Right kidney (tissue), 1 donor: Measurements from ENCODE around the gene THAP8.
A peak's percentile ranks its signal among the peaks of the same experiment; 100 is the strongest.
"Not testable (repeated sequence)": the region's sequence is repeated elsewhere in the genome, so short reads cannot be mapped to it uniquely, and the experiment has no call there.

Source experiments
- DNase-seq: peaks from one replicate; pipeline ENCODE4 v3.0.0-alpha.2; 2016

THAP8 gene

GRCh38 chr19:36072081-36072480 is 18.0 kb upstream of the THAP8 start:
- DNase-seq, result no peak

DNA sequence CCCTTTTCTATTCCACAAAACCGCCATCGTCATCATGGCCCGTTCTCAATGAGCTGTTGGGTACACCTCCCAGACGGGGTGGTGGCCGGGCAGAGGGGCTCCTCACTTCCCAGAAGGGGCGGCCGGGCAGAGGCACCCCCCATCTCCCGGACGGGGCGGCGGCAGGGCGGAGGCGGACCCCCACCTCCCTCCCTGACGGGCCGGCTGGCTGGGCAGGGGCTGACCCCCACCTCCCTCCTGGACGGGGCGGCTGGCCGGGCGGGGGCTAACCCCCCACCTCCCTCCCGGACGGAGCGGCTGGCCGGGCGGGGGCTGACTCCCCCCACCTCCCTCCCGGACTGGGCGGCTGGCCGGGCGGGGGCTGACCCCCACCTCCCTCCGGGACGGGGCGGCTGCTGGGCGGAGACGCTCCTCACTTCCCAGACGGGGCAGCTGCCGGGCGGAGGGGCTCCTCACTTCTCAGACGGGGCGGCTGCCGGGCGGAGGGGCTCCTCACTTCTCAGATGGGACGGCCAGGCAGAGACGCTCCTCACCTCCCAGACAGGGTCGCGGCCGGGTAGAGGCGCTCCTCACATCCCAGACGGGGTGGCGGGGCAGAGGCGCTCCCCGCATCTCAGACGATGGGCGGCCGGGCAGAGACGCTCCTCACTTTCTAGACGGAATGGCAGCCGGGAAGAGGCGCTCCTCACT is 14.9 kb upstream of the THAP8 start:
- not testable (repeated sequence) for DNase-seq

DNA sequence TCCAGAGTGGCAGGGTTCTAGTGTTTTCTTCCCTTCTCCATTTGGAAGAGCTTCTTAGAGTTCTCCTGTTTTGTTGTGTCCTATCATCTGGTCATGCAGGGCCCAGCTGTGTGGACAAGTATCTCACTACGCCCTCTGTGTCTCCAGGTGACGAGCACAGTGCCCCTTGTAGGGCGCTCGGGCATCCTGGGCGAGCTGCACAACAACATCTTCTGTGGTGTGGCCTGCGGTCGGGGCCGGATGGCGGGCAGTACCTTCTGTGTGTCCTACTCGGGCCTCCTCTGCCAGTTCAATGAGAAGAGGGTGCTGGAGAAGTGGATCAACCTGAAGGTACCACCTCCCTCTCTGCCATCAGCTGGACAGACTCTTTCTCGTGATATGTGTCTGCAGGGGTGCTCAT is 13.6 kb upstream of the THAP8 start:
- DNase-seq, result no peak

DNA sequence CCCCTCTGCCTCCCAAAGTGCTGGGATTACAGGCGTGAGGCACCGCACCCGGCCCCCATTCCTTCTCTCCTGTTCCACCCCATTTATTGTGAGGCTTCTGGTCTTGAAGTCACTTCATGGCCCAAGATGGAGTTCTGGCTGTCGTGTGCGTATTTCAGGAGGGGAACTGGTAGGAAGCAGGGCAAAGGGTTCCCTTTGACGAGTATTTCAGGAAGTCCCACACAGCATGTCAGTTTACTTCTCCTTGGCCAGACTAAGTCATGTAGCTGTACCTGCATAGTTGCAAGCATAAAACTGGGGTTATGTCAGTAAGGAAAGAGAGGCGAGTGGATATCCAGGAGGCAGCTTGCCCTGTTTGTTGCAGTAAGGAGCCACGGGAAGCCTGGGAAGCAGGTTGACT is 10.7 kb upstream of the THAP8 start:
- no peak for DNase-seq

GRCh38 chr19:36061367-36061766 is 7.3 kb upstream of the THAP8 start:
- DNase-seq, result no peak

DNA sequence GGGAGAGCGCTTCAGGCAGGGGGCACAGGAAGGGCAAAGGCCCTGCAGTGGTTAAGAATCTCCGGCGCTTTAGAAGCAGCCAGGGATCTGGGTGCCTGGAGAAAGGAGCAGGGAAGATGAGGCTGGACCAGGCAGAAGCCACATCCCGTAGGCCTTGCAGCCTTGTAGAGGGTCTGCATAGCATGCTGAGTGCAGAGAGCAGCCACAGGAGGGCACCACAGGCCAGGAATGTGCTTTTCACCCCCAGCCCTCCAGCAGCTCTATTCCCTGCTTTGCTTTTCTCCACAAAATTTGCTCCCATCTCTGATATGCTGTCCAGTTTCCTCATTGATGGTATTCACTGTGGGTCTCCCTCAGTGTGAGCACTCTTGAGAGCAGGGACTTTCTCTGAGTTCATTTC is 6.3 kb upstream of the THAP8 start:
- DNase-seq, result no peak

GRCh38 chr19:36059180-36059910 is 5.3 kb upstream of the THAP8 start:
- DNase-seq, result no peak

- no peak for DNase-seq
Observed at GRCh38 chr19:36058481-36059179, 4.5 kb upstream of the THAP8 start.

- DNase-seq, result peak; percentile 99
Observed at GRCh38 chr19:36054733-36055686, 925 bp upstream of the THAP8 start, which contains the start of gene WDR62. TSS of gene WDR62 (plus strand) at chr19:36054897. CDS start at chr19:36054972, 75 bp downstream.

DNA sequence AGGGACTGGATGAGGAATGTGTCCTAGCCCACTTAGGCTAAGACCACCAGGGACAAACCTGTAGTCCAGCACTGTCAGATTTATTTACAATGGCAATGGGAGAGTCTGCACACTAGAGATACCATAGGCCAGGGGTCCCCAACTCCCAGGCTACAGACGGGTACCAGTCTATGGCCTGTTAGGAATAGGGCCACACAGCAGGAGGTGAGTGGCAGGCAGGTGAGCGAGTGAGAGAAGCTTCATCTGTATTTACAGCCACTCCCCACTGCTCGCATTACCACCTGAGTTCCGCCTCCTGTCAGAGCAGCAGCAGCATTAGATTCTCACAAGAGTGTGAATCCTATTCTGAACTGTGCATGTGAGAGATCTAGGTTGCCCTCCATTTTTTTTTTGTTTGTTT is 2.4 kb downstream of the THAP8 start:
- no peak for DNase-seq

GRCh38 chr19:36051236-36051635 is 2.8 kb downstream of the THAP8 start:
- DNase-seq, result no peak

DNA sequence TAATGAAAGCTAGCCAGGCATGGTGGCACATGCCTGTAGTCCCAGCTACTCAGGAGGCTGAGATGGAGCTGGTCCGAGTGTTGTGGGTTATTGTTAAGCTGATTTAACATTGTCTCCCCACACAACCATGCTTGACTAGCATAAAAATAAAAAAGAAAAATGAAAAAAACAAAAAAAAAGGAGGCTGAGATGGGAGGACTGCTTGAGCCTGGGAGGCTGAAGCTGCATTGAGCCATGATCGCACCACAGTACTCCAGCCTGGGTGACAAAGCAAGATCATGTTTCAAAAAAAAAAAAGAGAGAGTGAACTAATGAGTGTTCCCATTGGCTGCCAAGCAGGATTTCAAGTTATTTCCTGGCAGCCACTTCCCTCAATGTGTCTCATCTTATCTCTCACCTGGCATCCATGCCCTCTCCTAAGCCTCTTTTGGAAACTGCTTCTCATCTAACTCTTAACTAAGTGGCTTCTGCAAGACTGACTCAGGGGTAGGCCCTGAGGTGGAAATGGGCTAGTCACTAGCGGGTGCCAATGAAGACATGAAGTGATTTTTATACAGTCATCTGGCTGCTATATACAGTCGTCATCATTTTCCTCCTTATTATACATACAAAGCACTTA is 4.9 kb downstream of the THAP8 start:
- no peak for DNase-seq

GRCh38 chr19:36047835-36048234 is 6.2 kb downstream of the THAP8 start:
- DNase-seq, result no peak

DNA sequence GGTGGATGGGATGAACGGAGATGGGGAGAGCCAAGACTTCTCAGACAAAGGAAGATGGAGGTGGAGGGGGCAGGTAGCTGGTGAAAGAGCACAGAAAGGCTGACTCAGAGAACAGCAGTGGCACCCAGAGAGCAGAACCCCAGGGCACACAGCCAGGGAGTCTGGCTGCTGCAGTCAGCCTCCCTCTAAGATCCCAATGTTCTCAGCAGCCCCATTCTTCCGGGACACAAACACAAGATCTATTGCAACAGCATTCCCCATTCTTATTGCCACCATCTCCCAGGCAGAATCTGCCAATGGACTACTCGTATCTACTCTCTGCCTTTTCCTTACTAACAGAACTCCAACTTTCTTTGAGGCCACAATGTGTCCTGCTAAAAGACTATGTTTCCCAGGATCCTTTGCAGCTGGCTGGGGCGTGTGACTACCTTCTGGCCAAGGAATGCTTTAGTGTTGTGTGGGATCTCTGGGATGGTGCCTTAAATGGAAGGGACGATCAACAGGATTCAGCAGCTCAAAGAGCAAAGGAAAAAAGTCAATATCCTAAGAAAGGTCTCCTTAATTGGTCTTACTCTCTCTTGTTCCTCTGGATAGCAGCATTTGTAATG is 7.5 kb downstream of the THAP8 start:
- DNase-seq, result no peak

- DNase-seq, result no peak
Observed at GRCh38 chr19:36043952-36044351, 10.1 kb downstream of the THAP8 start.

DNA sequence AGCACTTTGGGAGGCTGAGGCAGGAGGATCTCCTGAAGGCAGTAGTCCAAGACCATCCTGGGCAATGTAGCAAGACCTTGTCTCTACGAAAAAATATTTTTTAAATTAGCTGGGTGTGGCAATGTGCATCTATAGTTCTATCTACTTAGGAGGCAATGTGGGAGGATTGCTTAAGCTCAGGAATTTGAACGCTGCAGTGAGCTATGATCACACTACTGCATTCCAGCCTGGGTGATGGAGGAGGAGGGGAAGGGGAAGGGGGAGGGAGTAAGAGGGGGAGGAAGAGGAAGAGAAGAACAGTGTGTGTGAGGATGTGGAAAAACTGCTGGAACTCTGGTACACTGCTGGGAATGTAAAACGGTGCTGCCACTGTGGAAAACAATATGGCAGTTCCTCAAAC is 12.3 kb downstream of the THAP8 start:
- DNase-seq, result no peak

DNA sequence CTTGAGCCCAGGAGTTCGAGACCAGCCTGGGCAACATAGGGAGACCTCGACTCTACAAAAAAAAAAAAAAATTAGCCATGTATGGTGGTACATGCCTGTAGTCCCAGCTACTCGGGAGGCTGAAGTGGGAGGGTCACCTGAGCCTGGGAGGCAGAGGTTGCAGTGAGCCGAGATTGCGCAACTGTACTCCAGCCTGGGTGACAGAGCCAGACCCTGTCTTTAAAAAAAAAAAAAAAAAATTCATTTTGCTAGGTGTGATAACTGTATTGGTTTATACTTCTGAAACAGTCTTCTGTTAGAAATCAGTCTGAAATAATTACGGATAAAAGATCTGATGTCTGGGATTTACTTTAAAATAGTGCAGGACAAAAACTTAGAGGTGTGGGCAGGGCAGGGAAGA is 13.0 kb downstream of the THAP8 start:
- not testable (repeated sequence) for DNase-seq

DNA sequence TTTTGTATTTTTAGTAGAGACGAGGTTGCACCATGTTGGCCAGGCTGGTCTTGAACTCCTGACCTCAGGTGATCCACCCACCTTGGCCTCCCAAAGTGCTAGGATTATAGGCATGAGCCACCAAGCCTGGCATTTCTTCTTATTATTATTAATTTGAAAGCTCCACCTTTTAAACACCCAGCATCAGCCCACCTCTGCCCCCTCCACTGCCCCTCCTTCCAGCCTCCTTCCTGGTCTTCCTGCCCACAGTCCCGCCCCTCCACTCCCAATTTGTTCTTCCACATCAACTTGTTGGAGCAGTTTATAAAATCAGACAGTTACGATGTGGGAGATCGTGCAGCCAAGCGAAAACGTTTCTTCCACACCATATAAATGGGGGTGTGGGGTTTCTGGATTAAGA is 13.6 kb downstream of the THAP8 start:
- no peak for DNase-seq

DNA sequence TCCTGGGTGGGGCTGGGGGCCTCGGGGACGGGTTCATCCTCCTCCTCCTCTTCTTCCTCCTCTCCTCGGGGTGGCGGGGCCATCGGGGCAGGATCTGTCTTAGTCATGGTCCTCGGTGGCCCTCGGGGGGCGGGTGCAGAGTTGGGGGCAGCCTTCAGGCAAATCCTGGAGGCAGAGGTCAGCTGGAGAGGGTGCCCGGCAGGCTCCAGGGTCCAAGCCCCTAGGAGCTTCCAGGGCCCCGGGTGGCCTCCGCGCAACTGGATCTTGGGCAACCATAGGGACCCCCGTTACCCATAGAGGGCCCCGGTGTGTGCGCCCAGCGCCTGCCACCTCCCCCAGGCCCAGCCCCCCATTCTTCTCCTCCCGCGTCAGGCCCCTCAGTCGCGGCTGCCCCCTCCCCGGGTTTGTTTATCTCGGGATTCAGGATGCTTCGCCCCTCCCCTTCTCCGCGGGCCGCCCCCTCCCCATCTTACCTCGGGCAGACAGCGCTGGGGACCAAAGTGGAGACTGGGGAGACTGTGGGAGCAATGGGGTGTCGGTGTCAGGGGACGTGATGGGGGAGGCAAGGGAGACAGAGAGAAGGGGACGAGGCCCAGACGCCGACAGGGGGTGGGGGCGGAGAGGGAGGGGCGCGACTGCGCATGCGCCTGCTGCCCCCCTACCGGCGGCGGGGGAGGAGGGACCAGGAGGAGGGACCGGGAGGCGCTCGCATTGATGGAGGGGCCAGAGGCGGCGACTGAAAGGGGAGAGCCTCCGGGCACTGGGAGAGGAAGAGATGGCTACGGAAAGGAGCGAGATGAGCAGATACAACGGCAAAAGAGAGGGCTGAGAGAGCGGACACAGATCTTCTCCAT is 21.6 kb downstream of the THAP8 start, which contains the start of gene CLIP3:
Gene CLIP3, minus strand, starts transcription at position 623 of the 854 bp plus-strand sequence. Its CDS starts 516 bp downstream, at position 107.
- DNase-seq, result peak; percentile 62

GRCh38 chr19:36031308-36031707 is 22.8 kb downstream of the THAP8 start:
- DNase-seq, result no peak
